ENCODE data around the gene PTPRK.

The PTPRK gene

DNA sequence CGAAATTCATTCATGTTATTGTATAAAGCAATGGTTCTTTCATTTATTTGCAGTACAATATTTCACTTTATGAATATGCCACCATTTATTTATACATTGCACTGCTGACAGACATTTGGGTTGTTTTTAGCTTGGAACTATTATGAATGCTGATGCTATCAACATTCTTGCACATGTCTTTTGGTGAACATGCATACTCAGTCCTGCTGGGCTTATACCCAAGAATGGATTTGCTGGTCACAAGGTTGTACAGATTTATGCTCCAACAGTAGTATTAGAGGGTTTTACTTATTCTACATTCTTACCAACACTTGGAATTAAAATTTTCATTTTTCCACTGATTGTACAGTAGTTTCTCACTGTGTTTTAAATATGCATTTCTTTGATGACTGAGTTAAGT lies 126.2 kb downstream of the PTPRK start:
- TF ChIP-seq SPI1 (IDR thresholded peaks at IDR 0.05; ENCODE audit: low read depth, low read length), result no peak
- no peak for TF ChIP-seq POU2F2 (IDR thresholded peaks at IDR 0.05; ENCODE audit: low read depth, low read length)
- TF ChIP-seq TAF1 (IDR thresholded peaks at IDR 0.05; ENCODE audit: low read depth, low read length), result no peak
- no peak for TF ChIP-seq POLR2A (IDR thresholded peaks at IDR 0.05; ENCODE audit: low read depth, low read length)
- TF ChIP-seq POLR2AphosphoS5 (IDR thresholded peaks at IDR 0.05; ENCODE audit: low read depth, low read length), result no peak
- no peak for TF ChIP-seq PAX5 (IDR thresholded peaks at IDR 0.05; ENCODE audit: insufficient read depth, low read length, severe bottlenecking)
- FAIRE-seq (no peak), DNase-seq (ENCODE audit: insufficient read length, low spot score) (no peak)

GRCh38 chr6:128389820-128390534 lies 130.4 kb downstream of the PTPRK start:
- TF ChIP-seq POLR2A (IDR thresholded peaks at IDR 0.05; ENCODE audit: low read depth, low read length), result no peak
- TF ChIP-seq SPI1 (IDR thresholded peaks at IDR 0.05; ENCODE audit: low read depth, low read length), result no peak
- FAIRE-seq, result no peak
- DNase-seq (ENCODE audit: insufficient read length, low spot score), result no peak

DNA sequence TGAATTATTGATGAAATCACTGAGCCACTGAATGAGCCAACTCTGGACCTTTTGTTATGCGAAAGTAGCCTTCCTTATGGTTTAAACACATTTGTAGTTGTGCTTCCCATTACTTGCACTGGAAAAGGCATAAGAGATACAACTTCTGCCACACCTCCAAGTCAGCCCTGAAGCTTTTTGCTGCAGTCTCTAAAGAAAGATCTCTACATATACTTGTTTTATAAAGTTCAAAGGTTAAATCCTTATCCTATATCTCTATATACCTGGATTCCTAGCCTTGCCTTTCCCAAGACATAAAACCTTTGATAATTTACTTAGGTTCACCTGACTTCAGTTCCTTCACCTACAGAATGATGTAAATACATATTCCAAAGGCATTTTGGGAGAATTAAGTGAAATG lies 132.0 kb downstream of the PTPRK start:
- TF ChIP-seq POLR2AphosphoS5 (IDR thresholded peaks at IDR 0.05; ENCODE audit: low read depth, low read length) (no peak), POU2F2 (IDR thresholded peaks at IDR 0.05; ENCODE audit: low read depth, low read length) (no peak)
- FAIRE-seq (no peak), DNase-seq (ENCODE audit: insufficient read length, low spot score) (no peak)

DNA sequence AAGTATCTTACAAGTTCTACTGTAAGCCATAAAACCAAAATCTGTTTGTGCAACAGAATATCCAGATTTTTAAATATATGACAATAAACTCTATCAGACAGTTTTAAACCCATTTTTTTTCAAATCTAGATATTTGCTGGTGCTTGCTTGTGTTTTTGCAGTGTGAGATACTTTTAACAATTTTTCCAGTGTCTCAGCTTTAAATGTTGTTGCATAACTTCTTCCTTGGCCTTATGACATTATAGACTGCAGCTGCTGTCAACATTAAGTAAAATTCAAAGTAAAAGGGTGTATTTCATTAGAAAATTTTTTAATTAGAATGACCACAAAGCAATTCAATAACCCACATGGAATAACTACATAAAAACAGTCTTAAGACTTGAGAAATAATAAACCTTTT lies 139.5 kb downstream of the PTPRK start:
- DNase-seq (ENCODE audit: insufficient read length, low spot score) (no peak), FAIRE-seq (no peak)
- no peak for TF ChIP-seq PAX5 (IDR thresholded peaks at IDR 0.05; ENCODE audit: insufficient read depth, low read length, severe bottlenecking)
- TF ChIP-seq SPI1 (IDR thresholded peaks at IDR 0.05; ENCODE audit: low read depth, low read length), result no peak
- no peak for TF ChIP-seq POLR2A (IDR thresholded peaks at IDR 0.05; ENCODE audit: low read depth, low read length)

DNA sequence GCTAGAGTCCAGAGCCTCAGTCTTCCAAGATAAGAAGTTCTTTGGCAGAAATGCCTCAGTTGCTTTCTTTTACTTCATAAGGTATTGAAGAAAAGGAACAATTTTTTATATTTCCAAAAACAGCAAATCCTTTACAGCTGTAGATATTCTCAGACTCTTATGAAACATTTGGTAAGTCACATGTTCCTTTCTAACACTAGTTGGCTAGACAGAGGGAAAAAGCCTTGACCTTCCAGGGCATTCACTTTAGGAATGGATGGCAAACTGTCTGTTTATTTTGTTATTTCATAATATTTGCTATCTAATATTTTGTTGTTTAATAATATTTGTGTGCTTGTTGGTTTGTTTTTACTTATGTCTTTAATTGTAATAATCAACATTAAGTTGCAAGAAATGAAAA lies 140.8 kb downstream of the PTPRK start:
- TF ChIP-seq PAX5 (IDR thresholded peaks at IDR 0.05; ENCODE audit: insufficient read depth, low read length, severe bottlenecking) (no peak), SPI1 (IDR thresholded peaks at IDR 0.05; ENCODE audit: low read depth, low read length) (no peak), POU2F2 (IDR thresholded peaks at IDR 0.05; ENCODE audit: low read depth, low read length) (no peak), POLR2A (IDR thresholded peaks at IDR 0.05; ENCODE audit: low read depth, low read length) (no peak), TAF1 (IDR thresholded peaks at IDR 0.05; ENCODE audit: low read depth, low read length) (no peak), POLR2AphosphoS5 (IDR thresholded peaks at IDR 0.05; ENCODE audit: low read depth, low read length) (no peak)

GRCh38 chr6:128376952-128377503 lies 143.4 kb downstream of the PTPRK start:
- no peak for FAIRE-seq
- TF ChIP-seq POLR2A (IDR thresholded peaks at IDR 0.05; ENCODE audit: low read depth, low read length) (no peak), POU2F2 (IDR thresholded peaks at IDR 0.05; ENCODE audit: low read depth, low read length) (no peak)
- DNase-seq (ENCODE audit: insufficient read length, low spot score), result no peak

More for the DNA sequence above, 140.8 kb downstream of the PTPRK start:
- DNase-seq (ENCODE audit: insufficient read length, low spot score) (no peak), FAIRE-seq (no peak)

GRCh38 chr6:128371136-128371535 lies 149.3 kb downstream of the PTPRK start:
- TF ChIP-seq SPI1 (IDR thresholded peaks at IDR 0.05; ENCODE audit: low read depth, low read length) (no peak), POU2F2 (IDR thresholded peaks at IDR 0.05; ENCODE audit: low read depth, low read length) (no peak), TAF1 (IDR thresholded peaks at IDR 0.05; ENCODE audit: low read depth, low read length) (no peak), POLR2AphosphoS5 (IDR thresholded peaks at IDR 0.05; ENCODE audit: low read depth, low read length) (no peak), POLR2A (IDR thresholded peaks at IDR 0.05; ENCODE audit: low read depth, low read length) (no peak), PAX5 (IDR thresholded peaks at IDR 0.05; ENCODE audit: insufficient read depth, low read length, severe bottlenecking) (no peak)
- DNase-seq (ENCODE audit: insufficient read length, low spot score) (no peak), FAIRE-seq (no peak)

- DNase-seq (ENCODE audit: insufficient read length, low spot score), result no peak
- TF ChIP-seq TAF1 (IDR thresholded peaks at IDR 0.05; ENCODE audit: low read depth, low read length) (no peak), PAX5 (IDR thresholded peaks at IDR 0.05; ENCODE audit: insufficient read depth, low read length, severe bottlenecking) (no peak), POLR2AphosphoS5 (IDR thresholded peaks at IDR 0.05; ENCODE audit: low read depth, low read length) (no peak), POU2F2 (IDR thresholded peaks at IDR 0.05; ENCODE audit: low read depth, low read length) (no peak), POLR2A (IDR thresholded peaks at IDR 0.05; ENCODE audit: low read depth, low read length) (no peak), SPI1 (IDR thresholded peaks at IDR 0.05; ENCODE audit: low read depth, low read length) (no peak)
- FAIRE-seq, result no peak
Measured at GRCh38 chr6:128370072-128370471, 150.3 kb downstream of the PTPRK start.

- TF ChIP-seq POLR2A (IDR thresholded peaks at IDR 0.05; ENCODE audit: low read depth, low read length) (no peak), POLR2AphosphoS5 (IDR thresholded peaks at IDR 0.05; ENCODE audit: low read depth, low read length) (no peak), PAX5 (IDR thresholded peaks at IDR 0.05; ENCODE audit: insufficient read depth, low read length, severe bottlenecking) (no peak)
- DNase-seq (ENCODE audit: insufficient read length, low spot score) (no peak), FAIRE-seq (no peak)
Measured at GRCh38 chr6:128368213-128368944, 152.0 kb downstream of the PTPRK start.

GRCh38 chr6:128367437-128367836 lies 153.0 kb downstream of the PTPRK start:
- no peak for DNase-seq (ENCODE audit: insufficient read length, low spot score)
- no peak for FAIRE-seq

More at GRCh38 chr6:128367437-128367836, 153.0 kb downstream of the PTPRK start:
- TF ChIP-seq TAF1 (IDR thresholded peaks at IDR 0.05; ENCODE audit: low read depth, low read length), result no peak
- TF ChIP-seq POLR2A (IDR thresholded peaks at IDR 0.05; ENCODE audit: low read depth, low read length), result no peak
- no peak for TF ChIP-seq POLR2AphosphoS5 (IDR thresholded peaks at IDR 0.05; ENCODE audit: low read depth, low read length)
- TF ChIP-seq SPI1 (IDR thresholded peaks at IDR 0.05; ENCODE audit: low read depth, low read length), result no peak
- no peak for TF ChIP-seq PAX5 (IDR thresholded peaks at IDR 0.05; ENCODE audit: insufficient read depth, low read length, severe bottlenecking)
- TF ChIP-seq POU2F2 (IDR thresholded peaks at IDR 0.05; ENCODE audit: low read depth, low read length), result no peak

Measured in GM12891 (cell line).